ENCODE results near the gene MRPL30.
"Not testable (repeated sequence)": the region's sequence is repeated elsewhere in the genome, so short reads cannot be mapped to it uniquely, and the experiment has no call there.

The MRPL30 gene

GRCh38 chr2:99187011-99187410 lies 6.0 kb downstream of the MRPL30 start:
- DNase-seq = no peak

- no peak for DNase-seq
These were observed 7.4 kb downstream of the MRPL30 start for GRCh38 chr2:99188357-99188756.

- no peak for DNase-seq
These were observed 9.6 kb downstream of the MRPL30 start for GRCh38 chr2:99190548-99190947.

- not testable (repeated sequence) for DNase-seq
These were observed 11.4 kb downstream of the MRPL30 start for GRCh38 chr2:99192364-99192763.

GRCh38 chr2:99198103-99198841 lies 17.3 kb downstream of the MRPL30 start:
- DNase-seq = no peak

GRCh38 chr2:99200076-99200800 lies 19.3 kb downstream of the MRPL30 start:
- DNase-seq = no peak

- DNase-seq = no peak
These were observed 21.1 kb downstream of the MRPL30 start for GRCh38 chr2:99201959-99202678.

GRCh38 chr2:99205491-99205890 lies 24.5 kb downstream of the MRPL30 start:
- DNase-seq = no peak

- no peak for DNase-seq
These were observed 35.1 kb downstream of the MRPL30 start for GRCh38 chr2:99216096-99216495.

GRCh38 chr2:99217929-99218501 lies 37.0 kb downstream of the MRPL30 start:
- DNase-seq = no peak

- not testable (repeated sequence) for DNase-seq
These were observed 52.2 kb downstream of the MRPL30 start for GRCh38 chr2:99233177-99233576.

GRCh38 chr2:99238599-99238998 lies 57.6 kb downstream of the MRPL30 start:
- DNase-seq = no peak

GRCh38 chr2:99240431-99240830 lies 59.4 kb downstream of the MRPL30 start:
- DNase-seq = no peak

GRCh38 chr2:99242151-99242550 lies 61.2 kb downstream of the MRPL30 start:
- no peak for DNase-seq

All from stimulated activated CD4-positive, alpha-beta T cell treated with anti-CD3 and anti-CD28 coated beads, Interleukin-12 subunit alpha, Interleukin-12 subunit beta, amount 100 ng/mL, for 4 hours (primary cell).